ENCODE data around the gene AVPR1A.
A peak's percentile ranks its signal among the peaks of the same experiment; 100 is the strongest.

GRCh38 chr12:63103494-63104131 is 47.4 kb downstream of the AVPR1A start:
- no peak for TF ChIP-seq POLR2A (IDR thresholded peaks at IDR 0.05)
- TF ChIP-seq, protein P1, sequence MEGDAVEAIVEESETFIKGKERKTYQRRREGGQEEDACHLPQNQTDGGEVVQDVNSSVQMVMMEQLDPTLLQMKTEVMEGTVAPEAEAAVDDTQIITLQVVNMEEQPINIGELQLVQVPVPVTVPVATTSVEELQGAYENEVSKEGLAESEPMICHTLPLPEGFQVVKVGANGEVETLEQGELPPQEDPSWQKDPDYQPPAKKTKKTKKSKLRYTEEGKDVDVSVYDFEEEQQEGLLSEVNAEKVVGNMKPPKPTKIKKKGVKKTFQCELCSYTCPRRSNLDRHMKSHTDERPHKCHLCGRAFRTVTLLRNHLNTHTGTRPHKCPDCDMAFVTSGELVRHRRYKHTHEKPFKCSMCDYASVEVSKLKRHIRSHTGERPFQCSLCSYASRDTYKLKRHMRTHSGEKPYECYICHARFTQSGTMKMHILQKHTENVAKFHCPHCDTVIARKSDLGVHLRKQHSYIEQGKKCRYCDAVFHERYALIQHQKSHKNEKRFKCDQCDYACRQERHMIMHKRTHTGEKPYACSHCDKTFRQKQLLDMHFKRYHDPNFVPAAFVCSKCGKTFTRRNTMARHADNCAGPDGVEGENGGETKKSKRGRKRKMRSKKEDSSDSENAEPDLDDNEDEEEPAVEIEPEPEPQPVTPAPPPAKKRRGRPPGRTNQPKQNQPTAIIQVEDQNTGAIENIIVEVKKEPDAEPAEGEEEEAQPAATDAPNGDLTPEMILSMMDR (IDR thresholded peaks at IDR 0.05): peak; percentile 63 to 81 (median 70)

All from uterus (tissue), 2 donors.